ENCODE data around the gene FMN1. TPM values are rescaled to one million over a fixed set of nuclear protein-coding genes. Genes with fewer than 3 reads are reported as not detected.

The FMN1 gene
- total RNA-seq, 2 donors from 2014 or later, result 2.4 to 3.1 TPM

DNA sequence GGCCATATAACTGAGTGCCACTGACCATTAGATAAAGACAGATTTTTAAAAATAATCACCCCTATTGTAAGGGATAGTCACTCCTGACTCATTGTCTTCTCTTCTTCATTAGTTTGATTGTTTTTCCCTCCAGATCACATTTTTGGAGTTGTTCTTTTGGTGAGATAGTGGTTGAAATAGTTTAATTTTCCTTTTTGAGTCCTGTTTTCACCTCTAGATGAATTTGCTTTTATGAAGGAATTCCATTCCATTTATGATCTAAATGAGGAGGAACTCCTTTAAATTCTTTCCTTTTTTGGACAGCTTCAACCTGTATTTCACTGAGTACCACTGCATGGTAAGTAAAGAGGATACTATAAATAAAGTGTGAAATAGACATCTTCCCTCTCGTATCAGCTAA lies 364.3 kb downstream of the FMN1 start:
- no peaks in the 10 kb centered on the region for H3K4me1 ChIP-seq
- H3K4me3 ChIP-seq, result no peak overlapping the region
- H3K9me3 ChIP-seq, result no peaks in the 10 kb centered on the region
- no peaks in the 10 kb centered on the region for H3K27me3 ChIP-seq
- TF ChIP-seq, protein P1, sequence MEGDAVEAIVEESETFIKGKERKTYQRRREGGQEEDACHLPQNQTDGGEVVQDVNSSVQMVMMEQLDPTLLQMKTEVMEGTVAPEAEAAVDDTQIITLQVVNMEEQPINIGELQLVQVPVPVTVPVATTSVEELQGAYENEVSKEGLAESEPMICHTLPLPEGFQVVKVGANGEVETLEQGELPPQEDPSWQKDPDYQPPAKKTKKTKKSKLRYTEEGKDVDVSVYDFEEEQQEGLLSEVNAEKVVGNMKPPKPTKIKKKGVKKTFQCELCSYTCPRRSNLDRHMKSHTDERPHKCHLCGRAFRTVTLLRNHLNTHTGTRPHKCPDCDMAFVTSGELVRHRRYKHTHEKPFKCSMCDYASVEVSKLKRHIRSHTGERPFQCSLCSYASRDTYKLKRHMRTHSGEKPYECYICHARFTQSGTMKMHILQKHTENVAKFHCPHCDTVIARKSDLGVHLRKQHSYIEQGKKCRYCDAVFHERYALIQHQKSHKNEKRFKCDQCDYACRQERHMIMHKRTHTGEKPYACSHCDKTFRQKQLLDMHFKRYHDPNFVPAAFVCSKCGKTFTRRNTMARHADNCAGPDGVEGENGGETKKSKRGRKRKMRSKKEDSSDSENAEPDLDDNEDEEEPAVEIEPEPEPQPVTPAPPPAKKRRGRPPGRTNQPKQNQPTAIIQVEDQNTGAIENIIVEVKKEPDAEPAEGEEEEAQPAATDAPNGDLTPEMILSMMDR (IDR thresholded peaks at IDR 0.05), result no peak
- H3K27ac ChIP-seq, result no peak overlapping the region
- no peak for DNase-seq (ENCODE audit: low spot score)
- H3K36me3 ChIP-seq, result no peaks in the 10 kb centered on the region

DNA sequence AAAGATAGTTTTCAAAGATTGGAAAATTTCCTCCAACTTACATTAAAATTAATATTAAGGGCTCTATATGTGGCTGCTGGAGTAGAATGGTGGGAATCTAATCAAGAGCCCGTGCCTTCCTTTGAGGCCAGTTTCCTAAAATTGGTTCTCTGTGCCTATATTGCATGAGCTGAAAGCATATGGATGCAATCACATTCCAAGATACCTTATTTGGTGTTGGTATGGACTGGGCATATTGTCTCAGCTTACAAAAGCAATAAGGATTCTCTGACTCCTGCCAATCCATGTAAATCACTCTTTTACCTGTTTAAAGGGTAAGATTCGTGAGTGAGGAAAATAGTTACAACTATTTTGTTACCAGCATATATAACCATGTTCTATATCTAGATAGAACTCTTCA lies 365.1 kb downstream of the FMN1 start:
- no peak overlapping the region for H3K27ac ChIP-seq
- no peak for DNase-seq (ENCODE audit: low spot score)

DNA sequence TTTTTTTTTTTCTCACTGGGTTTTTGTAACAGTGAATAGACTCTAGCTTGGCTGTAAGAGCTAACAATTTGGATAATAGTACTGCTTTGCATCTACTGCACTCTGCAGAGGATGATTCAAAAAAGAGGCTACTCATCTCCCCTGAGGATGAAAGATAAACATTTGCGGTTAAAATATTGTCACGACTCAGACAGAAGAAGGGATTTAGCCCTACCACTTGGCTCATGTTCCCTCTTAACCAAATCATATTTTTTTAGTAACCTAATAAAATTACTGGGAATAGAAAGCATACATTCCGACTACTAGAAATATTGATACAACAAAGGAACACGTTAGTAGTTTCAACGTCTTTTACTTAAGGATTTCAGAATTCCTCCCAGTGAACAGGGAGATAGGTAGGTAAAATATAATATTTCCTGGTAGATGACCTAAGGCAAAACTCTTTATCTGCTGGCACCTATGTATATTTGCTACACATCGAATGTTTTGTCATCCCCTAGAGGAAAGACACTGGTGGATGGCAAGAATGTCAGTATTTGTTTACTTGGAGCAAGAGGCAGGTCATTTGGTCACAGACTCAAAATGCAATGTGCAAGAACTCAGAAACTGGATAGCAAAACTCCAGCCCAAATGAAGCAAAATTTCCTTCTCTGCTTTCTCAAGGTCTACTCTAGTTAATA lies 365.9 kb downstream of the FMN1 start:
- Histone ChIP-seq H3K4me1 (no peaks in the 10 kb centered on the region), H3K27me3 (no peaks in the 10 kb centered on the region), H3K27ac (no peak overlapping the region), H3K36me3 (no peaks in the 10 kb centered on the region), H3K9me3 (no peaks in the 10 kb centered on the region), H3K4me3 (no peak overlapping the region)
- no peak for DNase-seq (ENCODE audit: low spot score)
- TF ChIP-seq, protein P1 (IDR thresholded peaks at IDR 0.05), result no peak

More for the DNA sequence above, 365.1 kb downstream of the FMN1 start:
- Histone ChIP-seq H3K27me3 (no peaks in the 10 kb centered on the region), H3K9me3 (no peaks in the 10 kb centered on the region), H3K36me3 (no peaks in the 10 kb centered on the region), H3K4me1 (no peaks in the 10 kb centered on the region), H3K4me3 (no peak overlapping the region)
- TF ChIP-seq, protein P1 (IDR thresholded peaks at IDR 0.05), result no peak

DNA sequence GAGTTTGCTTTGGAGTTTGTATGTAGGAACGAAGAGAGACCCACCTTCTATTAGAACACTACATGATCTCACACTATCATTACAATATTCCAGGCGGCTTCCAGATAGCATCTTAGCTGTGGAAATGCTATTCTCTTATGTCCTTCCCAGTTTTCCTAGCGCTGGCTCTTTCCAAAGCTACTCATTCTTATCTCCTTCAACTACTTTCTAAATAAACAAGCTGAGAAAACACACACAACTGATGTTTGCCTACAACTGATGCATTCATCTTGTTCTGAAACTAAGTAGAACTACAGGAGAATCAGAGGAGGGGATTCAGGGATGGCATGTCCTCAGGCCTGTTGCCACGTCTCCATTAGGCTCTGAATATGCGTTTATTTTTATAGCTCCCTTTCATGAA lies 367.8 kb downstream of the FMN1 start:
- Histone ChIP-seq H3K27me3 (no peaks in the 10 kb centered on the region), H3K4me3 (no peak overlapping the region), H3K9me3 (no peaks in the 10 kb centered on the region), H3K36me3 (no peaks in the 10 kb centered on the region), H3K4me1 (no peaks in the 10 kb centered on the region), H3K27ac (no peak overlapping the region)
- TF ChIP-seq, protein P1 (IDR thresholded peaks at IDR 0.05), result no peak
- DNase-seq (ENCODE audit: low spot score), result no peak

DNA sequence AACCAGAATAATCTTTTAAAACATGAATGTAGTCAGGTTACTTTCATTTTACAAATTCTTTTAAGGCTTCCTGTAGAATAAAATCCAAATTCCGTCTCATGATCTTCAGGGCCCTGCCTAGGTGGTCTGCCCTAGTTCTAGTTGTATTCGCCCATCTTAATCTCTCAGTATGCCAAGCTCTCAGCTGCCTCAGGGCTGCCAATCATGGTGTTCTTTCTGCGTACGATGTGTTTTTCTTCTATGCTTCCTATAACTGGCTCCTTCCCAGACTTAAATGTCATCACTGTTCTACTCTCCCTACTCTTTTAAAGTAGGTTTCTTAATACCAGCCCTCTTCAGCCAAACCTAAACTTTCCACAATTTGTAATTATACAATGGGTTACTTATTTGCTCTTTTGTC lies 369.3 kb downstream of the FMN1 start:
- no peak for DNase-seq (ENCODE audit: low spot score)
- TF ChIP-seq, protein P1 (IDR thresholded peaks at IDR 0.05), result no peak
- no peak overlapping the region for H3K4me3 ChIP-seq

DNA sequence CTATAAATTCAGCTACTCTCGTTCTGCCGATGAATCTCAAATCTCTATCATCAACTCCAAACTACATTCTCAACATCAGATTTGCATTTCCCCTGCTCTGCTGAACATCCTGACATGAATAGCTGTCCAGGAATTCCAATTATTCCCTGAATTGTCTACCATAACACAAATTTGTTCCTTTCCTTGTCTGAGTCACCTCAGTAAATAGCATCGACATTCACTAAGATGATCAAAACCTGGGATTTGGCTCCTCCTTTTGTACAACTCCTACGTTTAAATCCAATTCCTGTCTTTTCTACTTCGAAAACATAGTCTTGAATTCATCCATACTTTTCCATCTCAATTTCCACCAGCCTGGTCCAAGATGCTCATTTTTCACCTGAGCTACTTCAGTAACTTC lies 369.7 kb downstream of the FMN1 start:
- Histone ChIP-seq H3K27ac (no peak overlapping the region), H3K27me3 (no peaks in the 10 kb centered on the region), H3K4me1 (no peaks in the 10 kb centered on the region), H3K36me3 (no peaks in the 10 kb centered on the region), H3K9me3 (no peaks in the 10 kb centered on the region), H3K4me3 (no peak overlapping the region)
- TF ChIP-seq, protein P1 (IDR thresholded peaks at IDR 0.05), result no peak
- DNase-seq (ENCODE audit: low spot score), result no peak

More for the DNA sequence above, 369.3 kb downstream of the FMN1 start:
- Histone ChIP-seq H3K4me1 (no peaks in the 10 kb centered on the region), H3K27me3 (no peaks in the 10 kb centered on the region), H3K27ac (no peak overlapping the region), H3K36me3 (no peaks in the 10 kb centered on the region), H3K9me3 (no peaks in the 10 kb centered on the region)

Measured in right atrium auricular region (tissue), 2 donors.